Fibroblast of lung (primary cell): ENCODE data around the gene PRDM16. TPM values are rescaled to one million over a fixed set of nuclear protein-coding genes. Genes with fewer than 3 reads are reported as not detected.

ENCODE experiments used
- DNase-seq, 2 donors: peaks; one replicate each; pipeline versions ENCODE4 v3.0.0 to v3.0.0-alpha.2; 2010; ENCODE audit warnings: low read depth in 2 of 2
- H2AFZ ChIP-seq: 2 replicates; pipeline ENCODE4 v1.5.1; 2012; ENCODE audit warnings: low read length, control low read depth, inconsistent platforms
- H3K27ac ChIP-seq: 2 replicates; pipeline ENCODE4 v1.5.1; 2011; ENCODE audit warnings: low read length, control low read depth; ENCODE audit not compliant: insufficient read depth
- H3K27me3 ChIP-seq: 2 replicates; pipeline ENCODE4 v1.5.1; 2011; ENCODE audit warnings: mild to moderate bottlenecking, low read length; ENCODE audit not compliant: control insufficient read depth, insufficient read depth
- H3K36me3 ChIP-seq: 2 replicates; pipeline ENCODE4 v1.5.1; 2011; ENCODE audit warnings: low read length; ENCODE audit not compliant: control insufficient read depth, insufficient read depth
- H3K4me1 ChIP-seq: 2 replicates; pipeline ENCODE4 v1.5.1; 2011; ENCODE audit warnings: low read length; ENCODE audit not compliant: control insufficient read depth, insufficient read depth; ENCODE audit errors: extremely low read depth
- H3K4me2 ChIP-seq: 2 replicates; pipeline ENCODE4 v1.5.1; 2011; ENCODE audit warnings: low read length, control low read depth; ENCODE audit not compliant: insufficient read depth; ENCODE audit errors: extremely low read depth
- H3K4me3 ChIP-seq, 4 experiments: fragments of 200-600 bp in 1 of 4; sonication (generic) in 1 of 4; replicated peaks in 1 of 4; 2 replicates each; pipeline ENCODE4 v1.5.1; 2011 to 2016; ENCODE audit warnings: low read length in 4 of 4, low read depth in 3 of 4, mild to moderate bottlenecking in 3 of 4, control low read depth in 2 of 4, inconsistent platforms in 1 of 4, mixed read lengths in 1 of 4; ENCODE audit not compliant: insufficient read depth in 1 of 4; ENCODE audit errors: control extremely low read depth in 1 of 4
- H3K79me2 ChIP-seq: 2 replicates; pipeline ENCODE4 v1.5.1; 2012; ENCODE audit warnings: mild to moderate bottlenecking, low read length, inconsistent platforms; ENCODE audit not compliant: control insufficient read depth, insufficient read depth
- H3K9ac ChIP-seq: 2 replicates; pipeline ENCODE4 v1.5.1; 2011; ENCODE audit warnings: mild to moderate bottlenecking, low read length, control low read depth; ENCODE audit not compliant: insufficient read depth
- H3K9me3 ChIP-seq: 2 replicates; pipeline ENCODE4 v1.5.1; 2012; ENCODE audit warnings: low read depth, low read length; ENCODE audit not compliant: control insufficient read depth, insufficient read depth
- H4K20me1 ChIP-seq: 2 replicates; pipeline ENCODE4 v1.5.1; 2011; ENCODE audit warnings: low read length; ENCODE audit not compliant: control insufficient read depth, insufficient read depth; ENCODE audit errors: extremely low read depth
- EZH2 ChIP-seq: IDR thresholded peaks from 2 replicates; pipeline ENCODE4 v1.5.1; 2012; ENCODE audit warnings: low read length, control low read depth, mild to moderate bottlenecking; ENCODE audit errors: missing control alignments
- polyA plus RNA-seq, 2 donors: library from polyadenylated mRNA; depleted of rRNA in 1 of 2; stranded (reverse) in 1 of 2; unstranded in 1 of 2; fragments of >200 nt; gene quantifications; 2 replicates each; pipeline ENCODE4 v1.2.1, GENCODE V29; 2011 to 2012; ENCODE audit warnings: missing spikeins in 1 of 2
- total RNA-seq: library from RNA; depleted of rRNA; stranded (reverse); fragments of >200 nt; gene quantifications from 2 replicates; pipeline ENCODE4 v1.2.1, GENCODE V29; 2014
- TF ChIP-seq, protein P1 (sequence below), 2 donors: IDR thresholded peaks in 1 of 2; conservative IDR thresholded peaks in 1 of 2; 1 replicate in 1 of 2; 2 replicates in 1 of 2; pipeline ENCODE4 v1.5.1; 2011 to 2012; ENCODE audit warnings: low read length in 2 of 2, control low read depth in 1 of 2, inconsistent platforms in 1 of 2, low read depth in 1 of 2, mild to moderate bottlenecking in 1 of 2

Gene PRDM16
- total and polyA plus RNA-seq, 2 donors (not counting 1 experiment from before 2014, with no cell fraction given), result 0.30 to 1.8 TPM

DNA sequence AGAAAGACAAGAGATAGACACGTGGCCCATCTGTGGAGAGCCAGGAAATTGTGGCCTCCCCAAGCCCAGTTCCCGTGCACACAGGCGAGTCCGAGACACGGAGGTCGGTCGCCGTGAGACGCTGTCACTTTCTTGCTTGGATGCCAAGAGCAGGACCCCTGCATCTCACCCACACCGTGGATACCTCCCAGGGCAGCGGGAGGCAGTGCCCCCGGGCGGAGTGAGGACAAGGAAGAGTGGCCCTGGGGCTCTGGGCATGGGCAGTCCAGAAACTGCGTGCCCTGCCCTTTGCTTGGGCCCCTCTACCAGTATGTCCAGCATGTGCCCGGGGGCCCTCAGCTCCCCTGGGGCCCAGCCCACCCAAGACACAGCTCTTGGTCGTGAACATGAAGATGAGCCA lies 360.8 kb downstream of the PRDM16 start:
- Histone ChIP-seq H3K4me1 (no peaks in the 10 kb centered on the region), H3K27ac (no peak overlapping the region), H3K4me2 (no peak overlapping the region), H3K9me3 (no peaks in the 10 kb centered on the region), H3K9ac (no peak overlapping the region), H3K79me2 (no peaks in the 10 kb centered on the region), H3K4me3 (no peak overlapping the region), H4K20me1 (no peaks in the 10 kb centered on the region), H3K36me3 (no peaks in the 10 kb centered on the region), H2AFZ (no peak overlapping the region), H3K27me3 (no peaks in the 10 kb centered on the region)
- TF ChIP-seq, protein P1, sequence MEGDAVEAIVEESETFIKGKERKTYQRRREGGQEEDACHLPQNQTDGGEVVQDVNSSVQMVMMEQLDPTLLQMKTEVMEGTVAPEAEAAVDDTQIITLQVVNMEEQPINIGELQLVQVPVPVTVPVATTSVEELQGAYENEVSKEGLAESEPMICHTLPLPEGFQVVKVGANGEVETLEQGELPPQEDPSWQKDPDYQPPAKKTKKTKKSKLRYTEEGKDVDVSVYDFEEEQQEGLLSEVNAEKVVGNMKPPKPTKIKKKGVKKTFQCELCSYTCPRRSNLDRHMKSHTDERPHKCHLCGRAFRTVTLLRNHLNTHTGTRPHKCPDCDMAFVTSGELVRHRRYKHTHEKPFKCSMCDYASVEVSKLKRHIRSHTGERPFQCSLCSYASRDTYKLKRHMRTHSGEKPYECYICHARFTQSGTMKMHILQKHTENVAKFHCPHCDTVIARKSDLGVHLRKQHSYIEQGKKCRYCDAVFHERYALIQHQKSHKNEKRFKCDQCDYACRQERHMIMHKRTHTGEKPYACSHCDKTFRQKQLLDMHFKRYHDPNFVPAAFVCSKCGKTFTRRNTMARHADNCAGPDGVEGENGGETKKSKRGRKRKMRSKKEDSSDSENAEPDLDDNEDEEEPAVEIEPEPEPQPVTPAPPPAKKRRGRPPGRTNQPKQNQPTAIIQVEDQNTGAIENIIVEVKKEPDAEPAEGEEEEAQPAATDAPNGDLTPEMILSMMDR (conservative IDR thresholded peaks at IDR 0.05 in 1 of 2, IDR thresholded peaks at IDR 0.05 in 1 of 2; ENCODE audit: low read depth in 1 of 2, low read length in 2 of 2), result no peak
- no peak for TF ChIP-seq EZH2
- no peak for DNase-seq

DNA sequence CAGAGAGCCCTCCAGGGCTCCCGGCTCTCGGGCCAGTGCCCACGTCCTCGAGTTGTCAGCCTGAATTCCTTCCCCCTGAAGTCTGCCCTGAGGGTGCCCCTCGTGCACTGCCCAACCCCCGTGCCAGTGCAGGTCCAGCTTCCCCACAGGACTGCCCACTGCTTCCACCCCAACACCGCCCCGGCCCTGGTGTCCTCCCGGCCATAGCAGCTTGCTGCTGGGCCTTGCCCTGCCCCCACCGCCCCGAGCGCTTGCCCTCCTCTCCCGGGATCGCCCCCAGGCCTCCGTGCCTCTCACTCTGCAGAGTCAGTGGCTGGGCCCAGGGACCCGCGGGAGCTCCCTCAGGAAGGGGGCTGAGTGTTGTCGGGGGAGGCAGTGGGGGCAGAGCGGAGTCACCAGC lies 361.4 kb downstream of the PRDM16 start:
- no peak overlapping the region for H3K9ac ChIP-seq
- no peak overlapping the region for H3K27ac ChIP-seq
- DNase-seq, result no peak
- H2AFZ ChIP-seq, result no peak overlapping the region
- H3K27me3 ChIP-seq, result no peaks in the 10 kb centered on the region
- no peaks in the 10 kb centered on the region for H3K36me3 ChIP-seq
- no peak overlapping the region for H3K4me3 ChIP-seq
- TF ChIP-seq, protein P1 (conservative IDR thresholded peaks at IDR 0.05 in 1 of 2, IDR thresholded peaks at IDR 0.05 in 1 of 2; ENCODE audit: low read depth in 1 of 2, low read length in 2 of 2), result no peak
- no peak for TF ChIP-seq EZH2
- no peaks in the 10 kb centered on the region for H3K79me2 ChIP-seq
- H3K9me3 ChIP-seq, result no peaks in the 10 kb centered on the region
- H4K20me1 ChIP-seq, result no peaks in the 10 kb centered on the region
- H3K4me1 ChIP-seq, result no peaks in the 10 kb centered on the region
- no peak overlapping the region for H3K4me2 ChIP-seq

DNA sequence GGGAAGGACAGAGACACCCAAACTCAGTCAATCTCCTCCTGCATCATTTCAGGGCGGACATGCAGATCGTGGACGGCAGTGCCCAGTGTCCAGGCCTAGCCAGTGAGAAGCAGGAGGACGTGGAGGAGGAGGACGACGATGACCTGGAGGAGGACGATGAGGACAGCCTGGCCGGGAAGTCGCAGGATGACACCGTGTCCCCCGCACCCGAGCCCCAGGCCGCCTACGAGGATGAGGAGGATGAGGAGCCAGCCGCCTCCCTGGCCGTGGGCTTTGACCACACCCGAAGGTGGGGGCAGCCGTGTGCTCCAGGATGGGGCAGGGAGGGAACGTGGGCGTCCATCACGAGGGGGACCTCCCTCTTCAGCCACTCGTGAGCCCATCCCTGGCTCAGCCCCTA lies 361.8 kb downstream of the PRDM16 start:
- Histone ChIP-seq H3K9me3 (no peaks in the 10 kb centered on the region), H3K27me3 (no peaks in the 10 kb centered on the region), H3K27ac (no peak overlapping the region), H3K79me2 (no peaks in the 10 kb centered on the region), H4K20me1 (no peaks in the 10 kb centered on the region), H2AFZ (no peak overlapping the region), H3K9ac (no peak overlapping the region), H3K4me3 (no peak overlapping the region), H3K4me1 (no peaks in the 10 kb centered on the region), H3K4me2 (no peak overlapping the region), H3K36me3 (no peaks in the 10 kb centered on the region)
- DNase-seq, result no peak
- no peak for TF ChIP-seq EZH2
- TF ChIP-seq, protein P1 (conservative IDR thresholded peaks at IDR 0.05 in 1 of 2, IDR thresholded peaks at IDR 0.05 in 1 of 2; ENCODE audit: low read depth in 1 of 2, low read length in 2 of 2), result no peak
